Smooth muscle cell (in vitro differentiated cells): ENCODE measurements around the gene PCBP3. TPM values are rescaled to one million over a fixed set of nuclear protein-coding genes. Genes with fewer than 3 reads are reported as not detected.
A peak's percentile ranks its signal among the peaks of the same experiment; 100 is the strongest.

ENCODE experiments used
- DNase-seq: peaks from one replicate; lab custom pipeline; 2025; ENCODE audit not compliant: unreplicated experiment; lab: John Stamatoyannopoulos, UW
- H2AFZ ChIP-seq: fragments of 200-600 bp; sonication (generic); 2 replicates; pipeline ENCODE4 v1.6.0; 2016; ENCODE audit warnings: antibody characterized with exemption, low read depth, mild to moderate bottlenecking
- H3F3A ChIP-seq: fragments of 200-600 bp; sonication (generic); 2 replicates; pipeline ENCODE4 v1.6.0; 2017; ENCODE audit warnings: antibody characterized with exemption, low read depth
- H3K27ac ChIP-seq: fragments of 200-600 bp; sonication (generic); 2 replicates; pipeline ENCODE4 v1.5.1; 2016; ENCODE audit warnings: low read depth, mild to moderate bottlenecking
- H3K27me3 ChIP-seq: fragments of 200-600 bp; sonication (generic); 2 replicates; pipeline ENCODE4 v1.6.1; 2016; ENCODE audit warnings: low read depth, mild to moderate bottlenecking
- H3K36me3 ChIP-seq: fragments of 200-600 bp; sonication (generic); 2 replicates; pipeline ENCODE4 v1.5.1; 2016; ENCODE audit warnings: low read depth
- H3K4me1 ChIP-seq: fragments of 200-600 bp; sonication (generic); 2 replicates; pipeline ENCODE4 v1.5.1; 2016; ENCODE audit warnings: low read depth
- H3K4me2 ChIP-seq: fragments of 200-600 bp; sonication (generic); 2 replicates; pipeline ENCODE4 v1.6.0; 2016; ENCODE audit warnings: mild to moderate bottlenecking
- H3K4me3 ChIP-seq: fragments of 200-600 bp; sonication (generic); 2 replicates; pipeline ENCODE4 v1.5.1; 2016; ENCODE audit warnings: mild to moderate bottlenecking
- H3K79me2 ChIP-seq: fragments of 200-600 bp; sonication (generic); 2 replicates; pipeline ENCODE4 v1.6.0; 2016; ENCODE audit warnings: low read depth, mild to moderate bottlenecking
- H3K9ac ChIP-seq: fragments of 200-600 bp; sonication (generic); 2 replicates; pipeline ENCODE4 v1.6.0; 2016; ENCODE audit warnings: low read depth
- H3K9me3 ChIP-seq: fragments of 200-600 bp; sonication (generic); replicated peaks from 2 replicates; pipeline ENCODE4 v1.5.1; 2016; ENCODE audit warnings: low read depth
- H4K20me1 ChIP-seq: fragments of 200-600 bp; sonication (generic); 2 replicates; pipeline ENCODE4 v1.6.0; 2016; ENCODE audit warnings: low read depth
- CTCF ChIP-seq: fragments of 200-600 bp; sonication (generic); IDR thresholded peaks from 2 replicates; pipeline ENCODE4 v1.5.1; 2017; ENCODE audit warnings: borderline replicate concordance, mild to moderate bottlenecking, antibody characterized with exemption; ENCODE audit not compliant: insufficient read depth, poor library complexity, severe bottlenecking
- WGBS: methylation state at CpG from one replicate; pipeline ENCODE4 v1.1.7; 2016; ENCODE audit warnings: low lambda C conversion rate; 5-methylcytosine and 5-hydroxymethylcytosine counted together
- polyA plus RNA-seq: library from polyadenylated mRNA; unstranded; fragments of >200 nt; fragmentation: Nextera tagmentation; extraction: Ambion mirVana; gene quantifications from 2 replicates; pipeline ENCODE4 v1.2.1, GENCODE V29; 2016
- total RNA-seq: library from RNA; depleted of rRNA; stranded (reverse); fragments of >200 nt; gene quantifications from 2 replicates; pipeline ENCODE4 v1.2.3, GENCODE V29; 2014

Gene PCBP3
- total and polyA plus RNA-seq, 2 experiments from 2014 or later = 8.9 to 23.1 TPM

- H3K27me3 ChIP-seq = peaks cover 20% of the 10 kb centered on the region
- no peaks in the 10 kb centered on the region for H3K9me3 ChIP-seq
- H4K20me1 ChIP-seq = peaks cover 24% of the 10 kb centered on the region
- H2AFZ ChIP-seq = no peak overlapping the region
- no peaks in the 10 kb centered on the region for H3K36me3 ChIP-seq
- H3K4me2 ChIP-seq = peak overlapping the region; percentile 70
- WGBS = 56% methylated on average over 31 of the region's 31 CpGs
- peak overlapping the region; percentile 43 for H3K9ac ChIP-seq
- H3F3A ChIP-seq = peaks cover 7% of the 10 kb centered on the region
- H3K4me1 ChIP-seq = peaks cover 4% of the 10 kb centered on the region
- no peak for DNase-seq
- H3K4me3 ChIP-seq = no peak overlapping the region
- H3K79me2 ChIP-seq = peaks cover 4% of the 10 kb centered on the region
- TF ChIP-seq CTCF = no peak
- peak overlapping the region; percentile 94 for H3K27ac ChIP-seq
Observed at GRCh38 chr21:45641480-45642035, 2.0 kb upstream of the PCBP3 start.

- Histone ChIP-seq H3K9ac (peak overlapping the region; percentile 43), H3K9me3 (no peaks in the 10 kb centered on the region), H4K20me1 (peaks cover 31% of the 10 kb centered on the region), H3K4me3 (peak overlapping the region; percentile 26), H3F3A (peaks cover 7% of the 10 kb centered on the region), H3K27me3 (peaks cover 20% of the 10 kb centered on the region), H3K4me1 (peaks cover 4% of the 10 kb centered on the region), H3K27ac (peak overlapping the region; percentile 94), H3K4me2 (peak overlapping the region; percentile 70), H3K36me3 (no peaks in the 10 kb centered on the region), H2AFZ (no peak overlapping the region), H3K79me2 (peaks cover 11% of the 10 kb centered on the region)
- DNase-seq = no peak
- 19% methylated on average over 48 of the region's 91 CpGs for WGBS
- TF ChIP-seq CTCF = no peak
Observed at GRCh38 chr21:45642122-45642813, 1.3 kb upstream of the PCBP3 start.

- no peaks in the 10 kb centered on the region for H3K36me3 ChIP-seq
- H2AFZ ChIP-seq = no peak overlapping the region
- no peak for TF ChIP-seq CTCF
- DNase-seq = no peak
- peaks cover 4% of the 10 kb centered on the region for H3K4me1 ChIP-seq
- 14% methylated on average over 27 of the region's 56 CpGs for WGBS
- H3K79me2 ChIP-seq = peaks cover 14% of the 10 kb centered on the region
- no peak overlapping the region for H3K9ac ChIP-seq
- H4K20me1 ChIP-seq = peaks cover 50% of the 10 kb centered on the region
- peak overlapping the region; percentile 60 for H3K4me3 ChIP-seq
- peaks cover 16% of the 10 kb centered on the region for H3K27me3 ChIP-seq
- H3K4me2 ChIP-seq = peak overlapping the region; percentile 89
- peaks cover 7% of the 10 kb centered on the region for H3F3A ChIP-seq
- no peak overlapping the region for H3K27ac ChIP-seq
- no peaks in the 10 kb centered on the region for H3K9me3 ChIP-seq
Observed at GRCh38 chr21:45644041-45644906, 749 bp downstream of the PCBP3 start.
